Astrocyte of the hippocampus (primary cell): ENCODE results near the gene EDN1.
"Not testable (repeated sequence)": the region's sequence is repeated elsewhere in the genome, so short reads cannot be mapped to it uniquely, and the experiment has no call there.

Source experiments
- DNase-seq: peaks from one replicate; pipeline ENCODE4 v3.0.0; 2011; ENCODE audit warnings: low read depth, low spot score

Gene EDN1

GRCh38 chr6:12293931-12294807 lies 4.0 kb downstream of the EDN1 start:
- no peak for DNase-seq

- peak; percentile 24 for DNase-seq
Observed at GRCh38 chr6:12294851-12295536, 4.8 kb downstream of the EDN1 start.

GRCh38 chr6:12295558-12296254 lies 5.5 kb downstream of the EDN1 start:
- no peak for DNase-seq

GRCh38 chr6:12296255-12296573 lies 6.1 kb downstream of the EDN1 start:
- peak; percentile 90 for DNase-seq

GRCh38 chr6:12296604-12297003 lies 6.4 kb downstream of the EDN1 start:
- no peak for DNase-seq

GRCh38 chr6:12297363-12298016 lies 7.3 kb downstream of the EDN1 start:
- DNase-seq, result peak; percentile 43

- peak; percentile 41 for DNase-seq
Observed at GRCh38 chr6:12298017-12298978, 8.1 kb downstream of the EDN1 start.

- DNase-seq, result no peak
Observed at GRCh38 chr6:12298995-12299394, 8.8 kb downstream of the EDN1 start.

GRCh38 chr6:12301018-12301417 lies 10.9 kb downstream of the EDN1 start:
- peak; percentile 40 for DNase-seq

- DNase-seq, result no peak
Observed at GRCh38 chr6:12304487-12304886, 14.3 kb downstream of the EDN1 start.

GRCh38 chr6:12309070-12309469 lies 18.9 kb downstream of the EDN1 start:
- DNase-seq, result no peak

- no peak for DNase-seq
Observed at GRCh38 chr6:12311106-12311505, 20.9 kb downstream of the EDN1 start.

- peak; percentile 84 for DNase-seq
Observed at GRCh38 chr6:12312736-12313135, 22.6 kb downstream of the EDN1 start.

- DNase-seq, result no peak
Observed at GRCh38 chr6:12313306-12313991, 23.3 kb downstream of the EDN1 start.

GRCh38 chr6:12313992-12314589 lies 23.9 kb downstream of the EDN1 start:
- peak; percentile 77 for DNase-seq

- no peak for DNase-seq
Observed at GRCh38 chr6:12314751-12315150, 24.6 kb downstream of the EDN1 start.

GRCh38 chr6:12315292-12316081 lies 25.3 kb downstream of the EDN1 start:
- no peak for DNase-seq

GRCh38 chr6:12318749-12319148 lies 28.6 kb downstream of the EDN1 start:
- DNase-seq, result no peak

GRCh38 chr6:12320074-12320473 lies 29.9 kb downstream of the EDN1 start:
- not testable (repeated sequence) for DNase-seq
